HG03457 (cell line): ENCODE results near the gene TACC3.

ENCODE experiments used
- ATAC-seq: cut with Tn5 transposase; IDR thresholded peaks from one replicate; pipeline ENCODE4 v1.9.1; 2021; ENCODE audit warnings: moderate number of reproducible peaks; ENCODE audit not compliant: unreplicated experiment

The TACC3 gene

GRCh38 chr4:1757836-1758235, 36.5 kb downstream of the TACC3 start:
- no peak for ATAC-seq

- ATAC-seq = no peak
These were observed 37.2 kb downstream of the TACC3 start for GRCh38 chr4:1758306-1759121.

- ATAC-seq = no peak
These were observed 38.0 kb downstream of the TACC3 start for GRCh38 chr4:1759170-1759817.

GRCh38 chr4:1759818-1760223, 38.5 kb downstream of the TACC3 start:
- no peak for ATAC-seq

GRCh38 chr4:1760521-1761071, 39.3 kb downstream of the TACC3 start:
- ATAC-seq = no peak

- ATAC-seq = no peak
These were observed 39.9 kb downstream of the TACC3 start for GRCh38 chr4:1761130-1761689.

GRCh38 chr4:1762264-1763010, 41.1 kb downstream of the TACC3 start:
- ATAC-seq = no peak

GRCh38 chr4:1763070-1763549, 41.8 kb downstream of the TACC3 start:
- no peak for ATAC-seq

- no peak for ATAC-seq
These were observed 42.3 kb downstream of the TACC3 start for GRCh38 chr4:1763550-1764080.

- ATAC-seq = no peak
These were observed 43.3 kb downstream of the TACC3 start for GRCh38 chr4:1764670-1765069.

GRCh38 chr4:1765409-1766072, 44.2 kb downstream of the TACC3 start:
- ATAC-seq = no peak

- ATAC-seq = no peak
These were observed 45.1 kb downstream of the TACC3 start for GRCh38 chr4:1766106-1767060.

GRCh38 chr4:1767061-1767769, 45.9 kb downstream of the TACC3 start:
- ATAC-seq = no peak

- ATAC-seq = no peak
These were observed 46.5 kb downstream of the TACC3 start for GRCh38 chr4:1767770-1768366.

- no peak for ATAC-seq
These were observed 47.2 kb downstream of the TACC3 start for GRCh38 chr4:1768367-1769034.

- ATAC-seq = no peak
These were observed 48.4 kb downstream of the TACC3 start for GRCh38 chr4:1769692-1770091.

GRCh38 chr4:1770245-1770644, 48.9 kb downstream of the TACC3 start:
- ATAC-seq = no peak
